Cerebellar cortex (tissue), 1 donor: ENCODE data around the gene MAML3.
A peak's percentile ranks its signal among the peaks of the same experiment; 100 is the strongest.

Experiments used
- DNase-seq: peaks from one replicate; pipeline ENCODE4 v3.0.0-alpha.2; 2015; ENCODE audit warnings: low spot score

MAML3 gene

DNA sequence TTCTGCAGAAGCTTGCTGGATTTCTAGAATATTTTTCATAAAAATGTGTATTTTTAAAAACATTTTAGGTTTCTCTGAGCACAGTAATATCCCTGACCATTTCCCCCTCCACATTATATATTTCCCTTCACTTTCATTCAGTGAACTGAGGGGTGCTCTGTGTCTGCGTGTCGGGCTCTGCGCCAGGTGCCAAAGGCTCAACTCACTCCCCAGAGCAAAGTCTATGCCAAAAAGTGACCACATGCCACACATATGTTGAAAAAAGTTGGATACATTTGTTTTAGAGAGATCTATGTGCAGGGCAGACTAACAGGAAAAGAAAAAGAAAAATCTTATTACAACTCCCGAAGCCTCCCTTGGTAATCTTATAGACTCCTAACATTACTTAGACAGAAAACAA, 254.6 kb downstream of the MAML3 start:
- DNase-seq = no peak

DNA sequence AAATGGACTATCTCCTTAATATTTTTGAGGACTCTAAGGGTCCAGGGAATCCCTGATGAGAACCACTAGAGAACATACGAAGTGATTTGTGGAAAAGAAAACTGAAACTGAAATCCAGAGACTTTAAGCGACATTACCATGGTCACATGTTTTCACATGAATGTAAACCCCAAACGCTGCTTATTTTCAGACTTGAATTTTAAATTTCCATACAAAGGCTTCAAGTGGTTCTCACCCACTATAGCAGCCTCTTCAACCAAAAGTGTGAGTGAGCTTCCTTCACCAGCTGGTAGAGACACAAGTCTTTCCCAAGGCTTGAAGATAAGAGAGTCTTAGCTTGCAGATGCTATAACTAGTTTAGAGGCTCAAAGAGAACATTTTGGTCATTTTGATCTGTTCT, 255.7 kb downstream of the MAML3 start:
- no peak for DNase-seq

DNA sequence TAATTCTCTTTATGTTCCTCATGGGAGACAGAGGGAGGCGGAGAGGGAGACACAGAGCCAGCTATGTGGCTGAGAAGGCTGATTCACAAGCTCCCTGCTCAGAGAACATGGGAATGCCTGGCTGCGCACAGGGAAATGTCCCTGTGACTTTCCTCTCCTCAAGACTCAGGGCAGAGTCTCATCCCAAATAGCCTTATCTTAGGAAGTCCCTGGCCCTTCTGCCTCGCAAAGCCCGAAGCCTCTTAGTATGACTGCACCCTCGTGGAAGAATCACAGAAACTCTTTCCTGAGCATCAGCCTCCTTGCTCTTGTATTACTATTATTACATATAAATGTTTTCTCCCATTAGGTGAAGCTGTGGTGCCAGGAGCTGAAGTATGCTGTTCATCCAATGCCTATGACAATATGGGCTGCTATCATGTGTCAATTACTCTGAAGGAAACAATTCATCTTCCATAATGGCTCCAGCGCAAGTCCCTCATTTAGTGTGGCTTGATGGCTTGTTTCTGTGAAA, 257.8 kb downstream of the MAML3 start:
- DNase-seq = no peak

DNA sequence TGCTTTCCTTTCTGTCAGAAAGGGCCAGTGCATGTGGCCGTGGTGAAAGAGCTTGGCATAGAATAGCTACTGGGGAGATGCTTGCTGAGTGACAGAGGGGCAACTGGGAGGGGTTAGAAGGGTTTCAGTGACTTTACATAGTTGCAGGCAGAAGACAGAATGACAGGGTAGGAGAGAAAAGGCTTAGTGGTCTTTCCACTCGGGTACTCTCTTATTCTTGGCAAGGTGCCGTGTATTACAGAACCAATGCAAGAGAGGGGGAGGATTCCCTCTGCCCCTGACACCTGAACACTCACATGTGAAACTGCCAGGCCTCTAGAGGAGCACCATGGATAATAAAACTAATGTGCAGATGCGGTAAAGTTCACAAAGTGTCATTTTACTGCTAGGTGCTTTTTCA, 260.2 kb downstream of the MAML3 start:
- DNase-seq = no peak

DNA sequence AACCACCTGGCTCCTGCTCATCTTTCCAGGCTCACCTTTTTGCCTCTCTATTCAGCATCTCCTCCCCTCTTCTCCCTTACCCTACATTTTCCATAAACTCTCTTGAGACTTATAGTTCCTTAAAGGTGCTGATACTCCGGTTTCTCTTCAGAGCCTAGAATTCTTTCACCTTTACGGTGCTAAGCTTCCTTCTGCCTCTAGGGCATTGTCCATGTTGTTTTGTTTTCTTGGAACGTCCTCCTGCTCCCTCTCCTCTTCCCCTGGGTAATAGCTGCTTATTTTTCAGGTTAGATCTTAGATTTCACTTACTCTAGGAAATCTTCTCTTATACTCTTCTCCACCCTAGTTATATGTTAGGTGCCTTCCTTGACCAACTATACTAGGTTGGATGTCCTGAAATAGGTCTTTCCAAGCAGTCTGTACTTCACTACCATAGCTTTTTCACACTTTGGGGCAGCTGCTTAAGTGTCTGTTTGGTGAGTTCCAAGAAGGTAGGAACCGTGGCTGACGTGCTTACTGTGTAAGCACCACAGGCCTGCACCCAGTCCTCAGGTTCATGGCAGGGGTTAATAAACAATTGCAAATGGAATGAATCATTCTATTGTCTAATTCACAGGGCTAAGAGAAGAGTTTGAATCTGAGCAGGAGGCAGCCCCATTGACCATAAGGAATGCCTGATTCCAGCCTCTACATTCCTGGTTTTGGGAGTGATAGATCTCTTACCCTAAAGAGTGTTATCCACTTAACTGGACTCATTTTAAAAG, 260.8 kb downstream of the MAML3 start:
- DNase-seq = no peak

DNA sequence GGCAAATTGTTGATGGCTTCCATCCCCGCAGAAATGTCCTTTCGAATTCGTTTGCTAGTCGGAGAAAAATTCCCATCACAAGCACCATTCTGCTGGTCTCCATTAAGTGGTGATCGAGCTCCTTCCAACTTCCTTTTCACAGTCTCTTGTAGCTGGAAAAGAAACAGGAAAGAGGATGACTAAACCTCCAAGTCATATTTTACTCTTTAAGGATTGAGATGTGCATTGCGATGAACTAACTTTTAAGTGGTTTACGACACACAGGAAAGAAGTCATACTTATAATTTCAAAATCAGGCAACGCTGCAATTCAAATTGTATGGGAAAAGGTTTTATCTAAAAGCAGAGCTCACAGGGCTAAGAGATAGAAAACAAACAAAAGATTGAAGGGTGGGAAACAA, 263.2 kb downstream of the MAML3 start:
- DNase-seq = no peak

DNA sequence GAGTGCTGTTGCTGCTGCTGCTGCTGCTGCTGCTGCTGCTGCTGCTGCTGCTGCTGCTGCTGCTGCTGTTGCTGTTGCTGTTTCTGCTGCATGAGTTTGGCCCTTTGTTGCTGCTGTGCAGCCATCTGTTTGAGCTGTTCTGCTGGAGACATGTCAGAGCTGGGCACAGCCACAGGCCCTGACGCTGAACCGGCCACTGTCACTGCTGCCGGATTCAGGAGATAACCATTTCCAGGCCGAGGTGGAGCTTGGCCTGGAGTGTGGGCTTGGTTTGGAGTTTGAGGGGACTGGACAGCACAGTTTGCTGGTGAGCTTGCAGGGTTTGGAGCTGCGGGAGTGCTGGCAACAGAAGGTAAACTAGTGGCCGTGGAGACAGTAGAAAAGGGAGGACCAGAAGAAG, 264.1 kb downstream of the MAML3 start:
- no peak for DNase-seq

DNA sequence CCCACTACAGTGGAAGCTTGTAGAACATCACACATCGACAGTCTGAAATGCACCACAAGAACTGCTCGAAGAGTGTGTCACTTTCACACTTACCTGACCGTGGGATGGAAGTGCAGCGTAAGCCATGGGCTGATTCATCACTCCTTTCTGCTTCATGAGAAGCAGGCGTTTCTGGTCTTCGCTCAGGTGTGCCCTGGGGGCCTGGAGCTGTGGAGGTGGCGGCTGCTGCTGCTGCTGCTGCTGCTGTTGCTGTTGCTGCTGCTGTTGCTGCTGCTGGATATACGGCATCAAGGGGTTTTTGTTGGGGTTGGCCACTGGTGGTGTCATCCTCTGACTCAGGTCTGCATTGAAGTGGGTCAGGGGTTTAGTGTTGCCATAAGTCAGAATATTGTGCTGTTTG, 264.7 kb downstream of the MAML3 start:
- DNase-seq = no peak

DNA sequence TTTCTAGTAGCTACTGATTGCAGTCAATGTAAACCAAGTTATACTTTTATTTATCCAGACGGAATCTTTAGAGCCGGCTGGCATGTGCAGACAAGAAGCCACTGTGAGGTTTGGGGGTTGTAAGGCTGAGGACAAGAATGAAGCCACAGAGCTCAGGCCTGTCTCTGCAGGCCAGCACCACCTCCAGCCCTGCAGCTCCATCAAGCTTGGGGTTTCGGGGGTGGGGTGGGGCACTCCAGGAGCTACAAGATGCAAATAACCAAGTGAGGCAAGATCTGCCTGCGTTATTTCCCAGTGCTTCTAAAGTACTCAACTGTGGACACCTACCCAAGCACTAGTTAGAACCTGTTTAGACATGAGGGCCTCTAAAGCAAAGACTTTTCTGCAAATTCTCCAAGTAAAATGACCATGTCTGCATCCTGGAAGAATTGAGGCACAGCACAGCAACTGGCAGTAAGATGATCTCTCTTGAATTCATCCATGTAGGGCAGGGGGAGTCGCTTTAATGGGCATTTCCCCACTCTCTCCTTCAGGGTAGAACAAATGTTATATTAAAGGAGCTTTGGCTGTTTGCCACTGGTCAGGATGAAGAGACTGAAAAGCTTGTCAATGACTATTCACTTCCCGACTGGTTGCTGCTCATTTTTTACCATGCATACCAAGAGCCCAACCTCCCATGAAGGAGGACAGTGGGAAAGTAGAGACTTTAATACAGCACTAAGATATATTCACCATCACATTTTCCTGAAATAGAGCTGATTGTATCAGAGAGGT, 265.8 kb downstream of the MAML3 start:
- DNase-seq = peak; percentile 23

DNA sequence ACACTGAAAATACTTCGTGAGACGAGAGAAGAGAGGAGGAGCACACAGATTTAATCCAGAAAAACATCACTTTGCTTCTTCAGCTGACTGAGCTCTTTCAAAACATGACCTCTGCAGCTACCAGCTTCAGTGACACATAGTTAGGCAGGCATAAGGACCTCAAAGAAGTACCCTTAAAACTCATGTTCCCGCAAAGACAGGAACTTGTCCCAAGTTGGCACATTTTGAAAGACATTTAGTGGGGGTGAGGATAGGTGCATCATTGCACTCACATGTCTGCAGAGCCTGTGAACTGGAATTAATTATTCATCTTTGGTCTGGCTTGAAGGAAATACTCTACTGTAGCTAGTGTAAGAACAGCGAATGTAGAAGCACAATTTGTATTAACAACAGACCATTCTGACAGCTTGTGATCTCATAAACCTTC, 266.6 kb downstream of the MAML3 start:
- DNase-seq = peak; percentile 42

DNA sequence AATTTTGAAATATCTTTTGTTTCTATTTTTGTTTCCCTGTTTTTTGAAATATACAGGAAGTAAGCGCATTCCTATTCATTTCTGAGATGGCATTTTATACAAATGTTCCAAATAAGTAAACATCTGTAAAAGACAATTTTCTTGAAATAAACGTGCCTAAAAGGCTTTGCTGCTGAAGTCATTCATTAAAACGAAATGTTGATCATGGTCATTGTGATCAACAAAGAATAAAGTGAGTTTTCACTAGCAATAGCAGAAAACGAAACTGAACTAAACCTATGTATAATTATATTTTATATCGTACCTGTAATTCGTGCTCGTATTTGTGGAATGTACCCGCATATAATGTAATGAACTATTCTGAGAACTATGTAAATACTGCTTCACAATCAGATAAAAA, 267.2 kb downstream of the MAML3 start:
- no peak for DNase-seq

DNA sequence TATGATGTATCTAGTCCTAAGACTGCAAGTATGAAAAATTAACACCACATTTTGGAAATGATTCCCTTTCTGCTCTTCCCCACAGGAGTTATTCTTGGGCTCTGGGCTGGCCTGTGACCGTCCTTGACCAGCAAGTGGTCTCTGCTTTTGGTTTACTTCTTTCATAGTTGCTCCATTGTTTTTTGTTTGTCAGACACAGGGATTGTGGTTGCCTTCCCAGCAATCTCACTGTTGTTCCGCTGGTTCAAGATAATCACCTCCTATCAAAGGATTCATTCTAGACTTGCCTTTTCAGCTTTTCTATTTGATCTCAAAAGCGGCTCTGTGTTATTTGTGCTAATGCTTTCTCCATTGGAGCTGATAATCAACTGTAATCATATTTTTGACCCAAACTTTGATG, 269.5 kb downstream of the MAML3 start:
- DNase-seq = no peak

DNA sequence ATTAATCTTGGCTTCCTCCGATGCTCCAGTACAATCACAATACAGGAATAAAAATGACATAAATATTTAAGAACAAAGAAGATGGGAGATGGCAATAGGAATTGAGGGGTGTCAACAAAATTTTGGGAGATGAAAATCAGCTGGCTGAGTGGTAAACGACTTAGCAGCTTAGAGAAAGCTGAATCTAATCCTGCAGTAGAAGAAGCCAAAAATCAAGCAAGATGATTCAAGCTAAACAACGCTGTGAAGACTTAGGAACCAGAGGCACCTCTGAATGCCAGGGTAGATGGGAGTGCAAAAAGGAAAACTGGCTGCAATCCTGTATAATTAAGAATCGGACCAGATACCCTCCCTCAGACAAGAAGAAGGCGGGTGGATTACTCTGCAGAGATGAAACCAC, 273.1 kb downstream of the MAML3 start:
- DNase-seq = no peak

DNA sequence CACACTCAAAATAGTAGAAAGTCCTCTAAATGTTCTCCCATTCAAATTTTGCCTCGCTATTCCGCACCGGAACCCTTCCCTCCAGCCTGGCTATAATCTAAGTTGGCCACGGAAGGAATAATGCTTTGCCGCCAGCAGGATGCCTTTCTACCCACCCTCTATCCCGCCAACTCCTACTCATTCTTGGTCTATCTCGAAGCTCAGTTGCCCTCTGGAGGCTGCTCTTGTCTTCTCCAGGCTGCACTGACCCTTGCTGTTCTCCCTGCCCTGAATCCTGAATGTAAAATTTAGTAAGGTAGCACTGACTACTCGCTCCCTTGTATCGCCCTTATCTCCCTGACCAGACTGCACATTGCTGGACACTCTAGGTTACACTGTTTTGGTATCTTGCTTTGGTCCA, 275.9 kb downstream of the MAML3 start:
- DNase-seq = no peak

DNA sequence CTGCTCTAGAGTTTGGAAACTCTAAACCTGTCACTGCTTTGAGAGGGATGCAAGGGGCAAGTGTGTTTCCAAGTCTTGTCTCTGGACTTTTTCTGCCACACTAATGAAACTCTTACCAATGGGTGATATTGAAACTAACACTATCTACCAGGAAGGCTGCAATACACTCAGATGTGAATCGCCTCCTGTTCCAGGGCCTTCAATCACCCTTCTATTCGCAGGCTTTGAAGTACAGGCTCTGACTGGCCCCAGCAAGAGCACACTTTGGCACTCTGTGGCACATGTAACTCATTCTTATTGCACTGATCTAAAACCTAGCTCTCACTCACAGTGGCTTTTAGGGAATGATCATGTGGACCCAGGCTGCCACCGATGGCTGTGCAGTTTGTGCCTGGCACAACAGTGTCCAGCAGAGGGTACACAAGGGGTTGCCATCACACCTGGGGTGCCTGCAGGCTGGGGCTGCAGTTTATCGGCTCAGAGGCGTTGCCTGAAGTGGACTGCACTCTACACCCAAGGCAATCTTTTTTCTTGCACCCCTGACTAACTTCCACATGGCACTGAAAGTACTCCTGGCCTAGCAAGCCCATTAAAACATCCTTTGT, 277.5 kb downstream of the MAML3 start:
- no peak for DNase-seq

DNA sequence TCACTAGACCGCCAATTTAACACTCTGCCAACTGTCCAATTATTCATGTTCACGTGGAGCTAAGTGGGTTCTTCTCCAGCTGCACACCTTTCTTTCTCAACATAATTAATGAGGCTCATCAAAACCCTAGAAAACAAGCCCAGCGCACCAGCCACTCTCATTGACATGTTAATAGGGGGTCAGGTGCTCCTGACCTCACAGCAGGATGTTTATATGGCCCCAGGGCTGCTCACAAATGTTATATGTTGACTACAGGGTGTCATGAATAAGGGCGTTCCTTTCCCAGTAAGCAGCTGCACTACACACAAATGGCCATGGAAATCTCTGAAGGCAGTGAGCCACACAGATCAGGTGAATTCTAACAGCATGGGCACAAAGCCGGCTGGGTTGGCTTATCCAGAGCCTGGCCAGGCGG, 278.6 kb downstream of the MAML3 start:
- no peak for DNase-seq

DNA sequence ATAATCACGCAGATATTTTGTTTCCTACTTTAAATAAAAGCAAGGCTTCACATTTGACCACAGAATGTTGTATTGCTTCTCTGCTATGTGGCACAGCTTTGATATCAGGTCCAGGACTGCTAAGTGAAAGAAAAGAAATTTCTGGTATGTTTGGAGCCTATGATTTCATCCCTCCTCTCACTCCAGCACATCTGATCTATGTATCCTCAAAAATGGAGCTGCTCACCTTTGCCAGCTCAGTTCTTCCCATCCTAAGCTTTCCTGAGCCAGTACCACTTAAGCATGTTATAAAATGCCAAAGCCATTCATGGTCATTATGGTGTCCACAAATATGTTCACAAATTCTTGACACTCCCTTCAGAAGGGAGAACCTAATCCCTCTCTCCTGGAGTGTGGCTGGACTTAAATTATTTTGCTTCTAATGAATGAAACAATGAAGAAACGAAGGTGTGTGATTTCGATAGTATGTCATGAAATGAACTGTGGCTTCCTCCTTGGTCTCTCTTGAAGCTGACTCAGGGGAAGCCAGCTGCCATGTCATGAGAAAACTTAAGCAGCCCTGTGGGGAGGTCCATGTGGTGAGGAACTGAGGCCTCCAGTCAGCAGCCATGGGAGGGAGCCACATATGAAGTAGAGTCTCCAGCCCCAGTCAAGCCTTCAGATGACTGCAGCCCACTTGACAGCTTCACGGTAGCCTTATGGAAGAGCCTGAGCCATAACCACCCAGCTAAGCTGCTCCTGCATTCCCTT, 280.7 kb downstream of the MAML3 start:
- DNase-seq = no peak

DNA sequence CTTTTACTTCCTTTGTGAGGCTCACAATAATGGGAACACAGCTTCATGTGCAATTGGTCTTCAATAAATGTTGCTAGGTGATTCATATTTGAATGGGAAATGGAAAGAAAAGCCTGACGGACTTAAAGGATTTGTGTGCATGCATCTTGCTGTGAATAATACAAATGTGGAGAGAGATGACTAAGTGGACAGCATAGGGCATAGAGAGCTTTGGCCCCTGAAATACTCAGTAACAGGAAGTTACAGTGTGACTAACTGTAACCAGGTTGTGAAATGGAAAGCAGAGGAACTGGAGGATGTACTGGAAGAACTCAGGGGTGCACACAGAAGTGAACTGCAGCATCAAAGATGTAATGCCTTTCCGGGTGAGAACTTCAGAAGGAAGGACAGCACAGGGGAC, 281.7 kb downstream of the MAML3 start:
- no peak for DNase-seq

DNA sequence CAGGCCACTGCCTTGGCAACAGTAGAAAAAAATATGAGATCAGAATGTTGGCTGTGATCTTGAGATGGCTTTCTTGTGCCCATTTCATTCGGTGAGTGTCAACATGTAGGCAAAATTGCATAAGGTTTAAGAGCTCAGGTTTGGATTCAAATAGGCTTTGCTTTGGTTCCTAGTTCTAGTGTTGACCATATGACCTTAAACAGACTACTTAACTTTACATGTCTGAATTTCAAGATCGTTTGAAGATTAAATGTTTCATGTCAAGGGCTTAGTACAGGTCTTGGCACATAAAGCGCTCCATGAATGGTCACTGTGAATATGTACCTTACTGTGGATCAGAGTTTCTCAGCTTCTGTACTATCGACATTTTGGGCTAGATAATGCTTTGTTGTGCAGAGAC, 284.2 kb downstream of the MAML3 start:
- DNase-seq = no peak

DNA sequence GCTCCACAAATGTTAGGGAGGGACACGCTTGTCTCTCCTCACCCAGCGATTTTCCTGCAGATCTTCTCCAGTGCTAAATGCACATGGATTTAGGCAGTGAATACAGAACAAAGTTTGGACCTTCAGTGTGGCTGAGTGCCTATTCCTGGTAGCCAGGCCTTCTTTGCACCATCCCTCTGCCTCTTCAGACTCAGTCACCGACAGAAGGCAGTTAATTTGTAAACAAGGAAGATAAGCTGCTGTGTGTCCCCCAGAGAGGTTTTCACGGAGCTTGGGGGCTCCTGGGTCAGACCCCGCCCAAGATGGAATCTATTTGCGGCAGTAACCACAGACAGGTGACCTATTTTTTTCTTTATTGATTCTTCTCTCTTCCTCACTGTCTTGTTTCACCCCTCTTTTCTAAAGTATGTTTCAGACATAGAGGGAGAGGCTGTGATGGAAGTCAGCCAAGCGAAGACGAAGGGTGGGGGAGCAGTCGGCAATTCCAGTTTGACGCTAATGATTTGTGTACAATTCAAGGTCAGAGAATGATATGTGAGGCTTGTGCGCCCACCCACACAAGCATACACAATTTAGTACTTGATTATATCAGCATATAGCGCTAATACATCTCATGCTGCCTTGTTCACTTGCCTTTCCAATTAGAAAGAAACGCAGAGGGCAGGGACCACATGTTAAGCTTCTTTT, 287.6 kb downstream of the MAML3 start:
- DNase-seq = no peak

DNA sequence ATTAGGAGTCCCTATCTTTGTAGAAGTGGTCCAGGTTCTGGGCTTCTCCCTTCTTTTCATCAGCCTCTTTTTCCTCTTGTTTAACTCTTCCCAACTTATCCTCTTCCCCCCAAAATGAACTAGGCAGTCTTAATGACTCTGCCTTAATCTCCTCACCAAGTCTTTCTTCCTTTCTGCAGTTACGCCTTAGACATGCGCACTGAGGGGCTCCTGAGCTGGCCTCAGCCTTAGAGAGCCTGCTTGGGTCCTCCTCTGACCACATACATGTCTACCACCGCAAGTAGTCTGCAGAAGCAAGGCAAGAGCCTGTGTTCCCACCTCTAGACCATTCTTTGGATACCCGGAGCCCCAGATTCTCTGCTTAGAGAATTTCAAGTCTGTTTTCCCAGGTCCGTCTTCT, 288.4 kb downstream of the MAML3 start:
- DNase-seq = no peak

DNA sequence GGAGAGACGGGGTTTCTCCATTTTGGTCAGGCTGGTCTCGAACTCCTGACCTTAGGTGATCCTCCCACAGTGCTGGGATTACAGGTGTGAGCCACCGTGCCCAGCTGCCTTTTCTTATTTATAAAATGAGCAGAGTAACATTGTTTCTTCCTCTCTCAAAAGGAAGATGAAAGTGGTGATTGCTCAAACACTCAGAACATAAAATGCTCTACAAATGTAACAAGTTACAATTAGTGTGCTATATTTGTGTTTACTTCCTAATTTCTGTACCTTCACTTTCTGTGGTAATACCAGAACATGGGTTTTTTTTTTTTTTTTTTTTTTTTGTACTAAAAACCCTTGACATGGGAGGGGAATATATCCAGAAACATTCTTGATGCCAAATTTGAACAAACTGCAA, 290.5 kb downstream of the MAML3 start:
- DNase-seq = no peak
